ENCODE data around the gene VCP. TPM values are rescaled to one million over a fixed set of nuclear protein-coding genes. Genes with fewer than 3 reads are reported as not detected.

VCP gene
- polyA plus RNA-seq, 2 of the 4 experiments (the other 2 are of a cell fraction) = 390 to 428 TPM

GRCh38 chr9:35105571-35106342 is 33.3 kb upstream of the VCP start:
- Histone ChIP-seq H3K4me1 (peaks cover 29% of the 10 kb centered on the region), H3K27ac (no peak overlapping the region), H3K4me3 (no peak overlapping the region), H3K4me2 (no peak overlapping the region), H3K9me3 (no peaks in the 10 kb centered on the region)
- ATAC-seq (no peak), DNase-seq (ENCODE audit: low read depth in 1 of 2, low spot score in 1 of 2) (no peak), FAIRE-seq (no peak)
- POLR2A ChIA-PET = no interaction called here
- WGBS (ENCODE audit: missing lambda C conversion rate) = 90% methylated on average over 13 of the region's 13 CpGs
- CTCF ChIA-PET = interaction anchor here (0.7 to 15.8 kb wide), 8 partner anchors 10 to 541 kb away, joined by 3 to 110 read pairs (median 4); partner anchors contain the start of genes ATOSB, FANCG and PIGO
- TF ChIP-seq KDM5A (IDR thresholded peaks at IDR 0.05) (no peak), USF2 (IDR thresholded peaks at IDR 0.05) (no peak), E2F6 (IDR thresholded peaks at IDR 0.05; ENCODE audit: borderline replicate concordance, low read depth) (no peak), POLR2A (IDR thresholded peaks at IDR 0.05; ENCODE audit: low read length) (no peak), ELK1 (IDR thresholded peaks at IDR 0.05; ENCODE audit: low read depth, low read length) (no peak), ZSCAN20 (CRISPR knock-in tag; IDR thresholded peaks at IDR 0.05) (no peak), MAZ (IDR thresholded peaks at IDR 0.05; ENCODE audit: borderline replicate concordance, low read depth, low read length) (no peak), BCL3 (IDR thresholded peaks at IDR 0.05) (no peak), HOXB13 (CRISPR knock-in tag; IDR thresholded peaks at IDR 0.05; ENCODE audit: low read depth) (no peak), RFX5 (IDR thresholded peaks at IDR 0.05) (no peak), BHLHE40 (IDR thresholded peaks at IDR 0.05; ENCODE audit: low read depth, low read length) (no peak), RARB (CRISPR knock-in tag; IDR thresholded peaks at IDR 0.05) (no peak), ZC3H11A (IDR thresholded peaks at IDR 0.05) (no peak), HES2 (IDR thresholded peaks at IDR 0.05) (no peak), FOSB (CRISPR knock-in tag; IDR thresholded peaks at IDR 0.05) (no peak), HEYL (CRISPR knock-in tag; IDR thresholded peaks at IDR 0.05) (no peak), FOSL2 (IDR thresholded peaks at IDR 0.05) (no peak), FOSL2 (CRISPR knock-in tag; IDR thresholded peaks at IDR 0.05) (no peak), HOXB5 (CRISPR knock-in tag; IDR thresholded peaks at IDR 0.05) (no peak), RAD21 (conservative IDR thresholded peaks at IDR 0.05 in 1 of 2, IDR thresholded peaks at IDR 0.05 in 1 of 2) (no peak)

- H3K27ac ChIP-seq = no peak overlapping the region
- FAIRE-seq = no peak
- WGBS (ENCODE audit: missing lambda C conversion rate) = 91% methylated on average over 12 of the region's 12 CpGs
- H3K9me3 ChIP-seq = no peaks in the 10 kb centered on the region
- ChIA-PET CTCF (interaction anchor here (2.0 to 15.8 kb wide), 4 partner anchors 9 to 26 kb away, joined by 6 to 110 read pairs (median 10); partner anchors contain the start of genes ATOSB, FANCG and PIGO), POLR2A (no interaction called here)
- TF ChIP-seq HMGXB4 (CRISPR knock-in tag; IDR thresholded peaks at IDR 0.05; ENCODE audit: borderline replicate concordance) (no peak), RCOR1 (IDR thresholded peaks at IDR 0.05; ENCODE audit: low read depth, low read length) (no peak), RAD21 (conservative IDR thresholded peaks at IDR 0.05 in 1 of 2, IDR thresholded peaks at IDR 0.05 in 1 of 2) (no peak), ZFP36 (IDR thresholded peaks at IDR 0.05; ENCODE audit: borderline replicate concordance, partially characterized antibody) (no peak), JUNB (IDR thresholded peaks at IDR 0.05) (no peak), HOXB13 (CRISPR knock-in tag; IDR thresholded peaks at IDR 0.05; ENCODE audit: low read depth) (no peak), POLR2A (IDR thresholded peaks at IDR 0.05; ENCODE audit: low read length) (no peak), MAX (IDR thresholded peaks at IDR 0.05) (no peak), RARB (CRISPR knock-in tag; IDR thresholded peaks at IDR 0.05) (no peak), NPAS2 (CRISPR knock-in tag; IDR thresholded peaks at IDR 0.05; ENCODE audit: borderline replicate concordance) (no peak), FOSL2 (IDR thresholded peaks at IDR 0.05) (no peak), FOSL2 (CRISPR knock-in tag; IDR thresholded peaks at IDR 0.05) (no peak), POLR2AphosphoS2 (conservative IDR thresholded peaks at IDR 0.05; ENCODE audit: low read length) (no peak), PBX3 (IDR thresholded peaks at IDR 0.05) (no peak), RFX5 (IDR thresholded peaks at IDR 0.05) (no peak), ZSCAN20 (CRISPR knock-in tag; IDR thresholded peaks at IDR 0.05) (no peak), HDAC2 (IDR thresholded peaks at IDR 0.05) (no peak)
- peaks cover 22% of the 10 kb centered on the region for H3K4me1 ChIP-seq
- ATAC-seq = no peak
- H3K4me3 ChIP-seq = no peak overlapping the region
- DNase-seq (ENCODE audit: low read depth in 1 of 2, low spot score in 1 of 2) = no peak
- no peak overlapping the region for H3K4me2 ChIP-seq
These were observed 32.7 kb upstream of the VCP start for GRCh38 chr9:35105126-35105525.

All from A549 (cell line).